Kidney (tissue), 14 donors: Measurements from ENCODE around the gene MLEC. TPM values are rescaled to one million over a fixed set of nuclear protein-coding genes. Genes with fewer than 3 reads are reported as not detected.

Experiments
- DNase-seq, 5 donors: peaks; one replicate each; pipeline ENCODE4 v3.0.0-alpha.2; 2013 to 2020
- FAIRE-seq: peaks from 2 replicates; lab custom pipeline; 2012; peaks lifted over from hg19 to GRCh38; lab: Jason Lieb, UNC
- H3K27ac ChIP-seq, 2 donors: one replicate each; pipeline ENCODE4 v1.7.0; 2013; ENCODE audit warnings: low read depth in 2 of 2, low read length in 2 of 2, inconsistent platforms in 1 of 2
- H3K27me3 ChIP-seq: one replicate; pipeline ENCODE4 v1.7.1; 2013; ENCODE audit warnings: low read length, inconsistent platforms; ENCODE audit not compliant: control insufficient read depth, insufficient read depth
- H3K36me3 ChIP-seq, 3 donors: one replicate each; pipeline versions ENCODE4 v1.7.0 to v1.7.1; 2013; ENCODE audit warnings: low read length in 3 of 3, control low read depth in 1 of 3, inconsistent platforms in 1 of 3; ENCODE audit not compliant: insufficient read depth in 3 of 3, control insufficient read depth in 2 of 3
- H3K4me1 ChIP-seq, 3 donors: one replicate each; pipeline versions ENCODE4 v1.7.0 to v1.7.1; 2013; ENCODE audit warnings: low read length in 3 of 3, inconsistent platforms in 1 of 3, low read depth in 1 of 3; ENCODE audit not compliant: control insufficient read depth in 2 of 3, insufficient read depth in 2 of 3
- H3K4me3 ChIP-seq, 3 donors: one replicate each; pipeline versions ENCODE4 v1.7.0 to v1.8.1; 2013; ENCODE audit warnings: low read length in 3 of 3, control low read depth in 1 of 3, inconsistent platforms in 1 of 3
- H3K9ac ChIP-seq, 3 donors: one replicate each; pipeline versions ENCODE4 v1.7.0 to v1.7.1; 2013; ENCODE audit warnings: low read length in 3 of 3, control low read depth in 1 of 3, inconsistent platforms in 1 of 3
- H3K9me3 ChIP-seq, 3 donors: one replicate each; pipeline versions ENCODE4 v1.7.0 to v1.7.1; 2013; ENCODE audit warnings: low read length in 3 of 3, control low read depth in 1 of 3, inconsistent platforms in 1 of 3; ENCODE audit not compliant: control insufficient read depth in 2 of 3, insufficient read depth in 1 of 3
- CTCF ChIP-seq: IDR thresholded peaks from 3 replicates; pipeline ENCODE4 v1.5.1; 2012; ENCODE audit warnings: mild to moderate bottlenecking, moderate library complexity, borderline replicate concordance; ENCODE audit not compliant: insufficient read depth; ENCODE audit errors: extremely low read depth
- intact Hi-C: fragments of 100-400 bp; cut with DNase I; formaldehyde crosslinking; loops from one replicate; pipeline ENCODE4 v1.11.1; 2022
- polyA plus RNA-seq: library from polyadenylated mRNA; stranded (reverse); fragments of 350-450 nt; fragmentation: Illumina TruSeq; extraction: RNeasy Lipid Tissue Mini Kit (QIAGEN cat#74804); gene quantifications from one replicate; pipeline ENCODE4 v1.2.3, GENCODE V29; 2014; ENCODE audit warnings: low read depth, low replicate concordance; ENCODE audit not compliant: insufficient read depth
- total RNA-seq: library from RNA; stranded (reverse); fragmentation: NEBNext Ultra II Directional; extraction: Animal tissue kit (Norgen Biotek cat#: 25700); gene quantifications from one replicate; pipeline ENCODE4 v1.2.1, GENCODE V29; 2021
- donor health status: control.
- donor health status: control.
- donor health status: control.
- donor health status: control.
- donor health status: control.
- donor health status: DM: yes; HTN: yes; CAD: no.
- donor health status: Normal renal cell carcinoma (clear cell type).

The MLEC gene
- total and polyA plus RNA-seq, 2 donors from 2014 or later, result 60.3 to 146 TPM

GRCh38 chr12:120640861-120641833 is 45.8 kb upstream of the MLEC start:
- Histone ChIP-seq H3K36me3 (no peaks in the 10 kb centered on the region), H3K9ac (no peak overlapping the region), H3K27ac (no peak overlapping the region), H3K4me1 (peaks cover 0 to 4% (median 0%) of the 10 kb centered on the region in 3 donors), H3K9me3 (no peaks in the 10 kb centered on the region), H3K4me3 (peak overlapping the region in 1 of 3 donors; percentile 39), H3K27me3 (peaks cover 25% of the 10 kb centered on the region)
- TF ChIP-seq CTCF, result no peak
- peak; percentile 76 to 88 (median 84) for DNase-seq
- intact Hi-C loops, result loop anchor here (10.0 kb wide), 1 partner anchor 74 kb away; the partner anchor contains the start of gene UNC119B
- FAIRE-seq, result no peak

GRCh38 chr12:120642121-120642520 is 44.8 kb upstream of the MLEC start:
- H3K27ac ChIP-seq, result no peak overlapping the region
- peaks cover 0 to 4% (median 0%) of the 10 kb centered on the region in 3 donors for H3K4me1 ChIP-seq
- H3K9ac ChIP-seq, result no peak overlapping the region
- peak overlapping the region in 1 of 3 donors; percentile 39 for H3K4me3 ChIP-seq
- FAIRE-seq (no peak), DNase-seq (peak in 1 of 5 donors; percentile 18)
- no peaks in the 10 kb centered on the region for H3K36me3 ChIP-seq
- peaks cover 25% of the 10 kb centered on the region for H3K27me3 ChIP-seq
- intact Hi-C loops, result loop anchor here (10.0 kb wide), 1 partner anchor 73 kb away; the partner anchor contains the start of gene UNC119B
- no peaks in the 10 kb centered on the region for H3K9me3 ChIP-seq
- no peak for TF ChIP-seq CTCF

- Histone ChIP-seq H3K4me1 (peaks cover 0 to 4% (median 0%) of the 10 kb centered on the region in 3 donors), H3K27me3 (peaks cover 25% of the 10 kb centered on the region), H3K4me3 (no peak overlapping the region), H3K9ac (no peak overlapping the region), H3K27ac (no peak overlapping the region), H3K36me3 (no peaks in the 10 kb centered on the region), H3K9me3 (no peaks in the 10 kb centered on the region)
- FAIRE-seq (no peak), DNase-seq (peak in 1 of 5 donors; percentile 1)
- TF ChIP-seq CTCF, result no peak
- intact Hi-C loops, result loop anchor here (10.0 kb wide), 1 partner anchor 72 kb away; the partner anchor contains the start of gene UNC119B
These were observed 44.1 kb upstream of the MLEC start for GRCh38 chr12:120642826-120643225.
